Glutamatergic neuron (in vitro differentiated cells): ENCODE results near the gene HARBI1. TPM values are rescaled to one million over a fixed set of nuclear protein-coding genes. Genes with fewer than 3 reads are reported as not detected.

Source experiments
- DNase-seq: peaks from one replicate; pipeline ENCODE4 v3.0.0; 2022
- H3K27ac Mint-ChIP-seq: one replicate; pipeline ENCODE4 v1.8.0; 2020; ENCODE audit warnings: mild to moderate bottlenecking, mixed read lengths, inconsistent platforms; ENCODE audit not compliant: unreplicated experiment
- H3K27me3 Mint-ChIP-seq: one replicate; pipeline ENCODE4 v1.8.0; 2020; ENCODE audit warnings: mild to moderate bottlenecking, moderate library complexity, mixed read lengths, inconsistent platforms; ENCODE audit not compliant: unreplicated experiment
- H3K36me3 Mint-ChIP-seq: one replicate; pipeline ENCODE4 v1.8.0; 2020; ENCODE audit warnings: mild to moderate bottlenecking, mixed read lengths, inconsistent platforms; ENCODE audit not compliant: unreplicated experiment
- H3K4me1 Mint-ChIP-seq: one replicate; pipeline ENCODE4 v1.8.0; 2020; ENCODE audit warnings: mild to moderate bottlenecking, low read depth, mixed read lengths, inconsistent platforms; ENCODE audit not compliant: unreplicated experiment
- H3K4me3 Mint-ChIP-seq: one replicate; pipeline ENCODE4 v1.8.0; 2020; ENCODE audit warnings: mild to moderate bottlenecking, mixed read lengths, inconsistent platforms; ENCODE audit not compliant: unreplicated experiment
- H3K9me3 Mint-ChIP-seq: one replicate; pipeline ENCODE4 v1.8.0; 2020; ENCODE audit warnings: mild to moderate bottlenecking, moderate library complexity, mixed read lengths, inconsistent platforms; ENCODE audit not compliant: unreplicated experiment
- total RNA-seq: library from RNA; stranded (reverse); fragmentation: NEBNext Ultra II Directional; extraction: Animal tissue kit (Norgen Biotek cat#: 25700); gene quantifications from one replicate; pipeline ENCODE4 v1.2.1, GENCODE V29; 2021; ENCODE audit not compliant: unreplicated experiment
- TF ChIP-seq, protein P1 (sequence below): fragments of 200-600 bp; sonication (generic); IDR thresholded peaks from one replicate; pipeline ENCODE4 v1.5.0; 2021; ENCODE audit not compliant: partially characterized antibody, unreplicated experiment

Gene HARBI1
- total RNA-seq, 1 donor from 2014 or later = 11.1 TPM

DNA sequence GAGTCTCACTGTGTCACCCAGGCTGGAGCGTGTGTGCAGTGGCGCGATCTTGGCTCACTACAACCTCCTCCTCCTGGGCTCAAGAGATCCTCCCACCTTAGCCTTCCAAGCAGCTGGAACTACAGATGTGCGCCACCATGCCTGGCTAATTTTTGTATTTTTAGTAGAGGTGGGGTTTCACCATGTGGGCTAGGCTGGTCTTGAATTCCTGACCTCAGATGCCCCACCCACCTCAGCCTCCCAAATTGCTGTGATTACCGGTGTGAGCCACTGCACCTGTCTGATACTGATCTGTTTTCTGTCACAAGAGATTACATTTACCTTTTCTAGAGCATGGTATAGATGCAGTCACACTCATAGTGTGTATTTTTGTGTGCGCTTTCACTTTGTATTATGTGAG is 11.9 kb upstream of the HARBI1 start:
- no peak for DNase-seq
- Mint-ChIP-seq H3K27ac (no peak overlapping the region), H3K9me3 (no peaks in the 10 kb centered on the region), H3K27me3 (no peaks in the 10 kb centered on the region), H3K36me3 (no peaks in the 10 kb centered on the region), H3K4me3 (no peak overlapping the region), H3K4me1 (no peaks in the 10 kb centered on the region)
- TF ChIP-seq, protein P1, sequence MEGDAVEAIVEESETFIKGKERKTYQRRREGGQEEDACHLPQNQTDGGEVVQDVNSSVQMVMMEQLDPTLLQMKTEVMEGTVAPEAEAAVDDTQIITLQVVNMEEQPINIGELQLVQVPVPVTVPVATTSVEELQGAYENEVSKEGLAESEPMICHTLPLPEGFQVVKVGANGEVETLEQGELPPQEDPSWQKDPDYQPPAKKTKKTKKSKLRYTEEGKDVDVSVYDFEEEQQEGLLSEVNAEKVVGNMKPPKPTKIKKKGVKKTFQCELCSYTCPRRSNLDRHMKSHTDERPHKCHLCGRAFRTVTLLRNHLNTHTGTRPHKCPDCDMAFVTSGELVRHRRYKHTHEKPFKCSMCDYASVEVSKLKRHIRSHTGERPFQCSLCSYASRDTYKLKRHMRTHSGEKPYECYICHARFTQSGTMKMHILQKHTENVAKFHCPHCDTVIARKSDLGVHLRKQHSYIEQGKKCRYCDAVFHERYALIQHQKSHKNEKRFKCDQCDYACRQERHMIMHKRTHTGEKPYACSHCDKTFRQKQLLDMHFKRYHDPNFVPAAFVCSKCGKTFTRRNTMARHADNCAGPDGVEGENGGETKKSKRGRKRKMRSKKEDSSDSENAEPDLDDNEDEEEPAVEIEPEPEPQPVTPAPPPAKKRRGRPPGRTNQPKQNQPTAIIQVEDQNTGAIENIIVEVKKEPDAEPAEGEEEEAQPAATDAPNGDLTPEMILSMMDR = no peak

DNA sequence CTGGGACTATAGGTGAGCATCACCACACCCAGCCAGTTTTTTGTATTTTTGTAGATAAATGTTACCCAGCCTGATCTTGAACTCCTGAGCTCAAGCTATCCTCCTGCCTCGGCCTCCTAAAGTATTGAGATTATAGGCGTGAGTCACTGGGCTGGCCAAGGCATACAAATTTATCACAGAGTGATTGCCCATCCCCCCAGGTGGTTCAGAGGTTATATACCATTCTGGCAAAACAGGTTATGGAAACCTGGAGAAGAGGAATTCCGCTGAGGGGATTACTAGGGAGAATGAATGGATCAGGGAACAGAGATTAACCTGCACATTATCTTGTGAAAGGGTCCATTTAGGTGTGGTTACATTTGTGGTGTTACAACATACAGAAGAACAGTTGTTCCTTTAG is 8.4 kb upstream of the HARBI1 start:
- Mint-ChIP-seq H3K9me3 (peaks cover 2% of the 10 kb centered on the region), H3K36me3 (no peaks in the 10 kb centered on the region), H3K27ac (no peak overlapping the region), H3K4me3 (no peak overlapping the region), H3K27me3 (no peaks in the 10 kb centered on the region), H3K4me1 (no peaks in the 10 kb centered on the region)
- TF ChIP-seq, protein P1 = no peak
- no peak for DNase-seq

DNA sequence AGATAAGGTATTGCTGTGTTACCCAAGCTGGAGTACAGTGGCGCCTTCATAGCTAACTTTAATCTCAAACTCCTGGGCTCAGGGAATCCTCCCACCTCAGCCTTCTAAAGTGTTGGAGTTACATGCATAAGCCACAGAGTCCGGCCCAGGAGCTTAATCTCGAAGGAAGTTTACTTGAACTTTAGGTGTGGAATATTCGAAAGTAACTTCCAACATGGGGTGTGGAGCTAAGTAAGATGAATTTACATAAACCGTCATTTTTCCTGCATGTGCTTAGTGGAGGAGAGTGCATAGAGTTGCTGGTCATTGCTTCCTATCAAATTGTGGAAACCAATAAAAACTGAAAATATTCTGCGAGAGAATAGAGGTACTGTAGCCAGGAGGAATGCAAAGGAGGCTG is 1.8 kb upstream of the HARBI1 start:
- Mint-ChIP-seq H3K4me3 (peak overlapping the region; percentile 68), H3K9me3 (peaks cover 8% of the 10 kb centered on the region), H3K27me3 (peaks cover 2% of the 10 kb centered on the region), H3K27ac (peak overlapping the region; percentile 34), H3K4me1 (peaks cover 12% of the 10 kb centered on the region), H3K36me3 (no peaks in the 10 kb centered on the region)
- no peak for DNase-seq
- TF ChIP-seq, protein P1 = no peak

DNA sequence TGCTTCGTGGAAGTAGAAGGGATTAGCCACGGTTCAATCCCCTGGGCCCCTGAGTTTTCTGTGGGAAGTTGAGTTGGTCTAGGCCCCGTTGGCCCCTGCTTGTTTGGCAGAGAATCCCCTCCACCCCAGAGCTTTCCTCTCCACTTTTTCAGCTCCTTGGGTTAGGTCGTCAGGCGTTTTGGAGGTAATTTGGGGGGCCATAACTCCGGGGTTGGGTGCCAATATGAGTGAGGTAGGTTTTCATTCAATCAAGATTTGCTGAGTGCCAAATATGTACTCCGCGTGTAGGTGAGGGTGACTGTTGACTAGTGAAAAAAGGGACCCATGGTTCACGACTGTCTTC is 916 bp upstream of the HARBI1 start:
- Mint-ChIP-seq H3K4me1 (peaks cover 12% of the 10 kb centered on the region), H3K27ac (peak overlapping the region; percentile 100), H3K9me3 (peaks cover 8% of the 10 kb centered on the region), H3K4me3 (peak overlapping the region; percentile 98), H3K27me3 (peaks cover 2% of the 10 kb centered on the region), H3K36me3 (no peaks in the 10 kb centered on the region)
- TF ChIP-seq, protein P1 = no peak
- DNase-seq = no peak

DNA sequence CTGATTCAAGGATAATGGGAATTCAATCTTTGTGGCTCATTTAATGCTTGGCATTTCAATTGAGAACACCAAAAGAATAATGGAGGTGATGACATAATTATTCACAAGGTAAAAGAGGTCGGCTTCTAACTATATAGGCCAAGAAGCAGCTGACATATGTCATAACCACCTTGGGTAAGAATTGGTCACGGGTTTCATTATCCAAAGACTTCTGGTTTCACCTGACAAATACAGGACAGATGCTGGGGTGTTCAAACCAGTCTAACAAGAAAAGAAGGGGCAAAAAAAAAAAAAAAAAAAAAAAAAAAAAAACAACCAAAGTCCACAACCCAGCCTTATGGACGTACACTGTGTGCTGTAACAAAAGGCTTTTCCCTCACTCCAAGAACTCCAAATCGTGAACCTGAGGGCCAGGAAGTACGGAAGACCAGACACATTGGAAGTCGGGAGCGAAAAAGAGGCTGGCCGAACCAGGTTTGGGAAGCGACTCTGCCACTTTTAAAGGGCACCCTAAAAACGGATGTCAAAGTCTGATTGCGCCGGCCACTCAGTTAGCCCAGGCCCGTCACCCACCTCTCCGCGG is 385 bp downstream of the HARBI1 start:
- TF ChIP-seq, protein P1 = no peak
- Mint-ChIP-seq H3K36me3 (no peaks in the 10 kb centered on the region), H3K9me3 (peaks cover 6% of the 10 kb centered on the region), H3K27me3 (peaks cover 2% of the 10 kb centered on the region), H3K4me3 (peak overlapping the region; percentile 96), H3K27ac (peak overlapping the region; percentile 97), H3K4me1 (peaks cover 12% of the 10 kb centered on the region)
- DNase-seq = no peak
